Neuron (in vitro differentiated cells): ENCODE measurements around the gene TMEM132D.

Experiments used
- H2AFZ ChIP-seq: one replicate; pipeline ENCODE4 v1.6.1; 2013; ENCODE audit warnings: low read depth, mild to moderate bottlenecking, inconsistent platforms, low read length, moderate library complexity
- H3K27me3 ChIP-seq: one replicate; pipeline ENCODE4 v1.6.1; 2013; ENCODE audit warnings: low read length; ENCODE audit not compliant: insufficient read depth
- H3K36me3 ChIP-seq: one replicate; pipeline ENCODE4 v1.6.1; 2013; ENCODE audit warnings: low read length; ENCODE audit not compliant: insufficient read depth
- H3K4me1 ChIP-seq: one replicate; pipeline ENCODE4 v1.6.1; 2013; ENCODE audit warnings: low read length; ENCODE audit not compliant: insufficient read depth
- H3K4me3 ChIP-seq: 2 replicates; pipeline ENCODE4 v1.5.1; 2013; ENCODE audit warnings: mild to moderate bottlenecking, low read length, moderate library complexity
- H3K9me3 ChIP-seq: one replicate; pipeline ENCODE4 v1.6.1; 2013; ENCODE audit warnings: low read length

TMEM132D gene

DNA sequence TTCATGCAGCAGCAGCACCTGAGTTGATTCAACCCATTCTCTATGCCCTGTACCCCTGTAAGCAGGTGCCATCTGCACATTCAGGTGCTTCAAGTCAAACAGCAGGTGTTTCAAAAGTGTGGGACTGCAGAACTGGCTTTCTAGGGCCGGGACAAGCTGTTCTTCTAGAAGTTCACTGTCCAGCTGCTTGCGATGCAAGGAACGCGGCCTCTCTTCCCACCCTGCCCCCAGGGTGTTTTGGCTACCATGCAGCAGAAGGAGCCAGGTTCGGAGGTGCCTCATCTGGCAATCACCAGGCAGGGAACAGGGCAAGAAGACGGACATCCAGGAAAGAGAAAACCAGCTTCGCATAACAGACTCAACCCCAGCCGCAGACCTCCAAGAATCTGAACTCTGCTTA lies 35.2 kb downstream of the TMEM132D start:
- no peaks in the 10 kb centered on the region for H3K9me3 ChIP-seq
- H3K4me1 ChIP-seq, result peaks cover 18% of the 10 kb centered on the region
- no peak overlapping the region for H2AFZ ChIP-seq
- H3K4me3 ChIP-seq, result no peak overlapping the region
- H3K36me3 ChIP-seq, result no peaks in the 10 kb centered on the region
- no peaks in the 10 kb centered on the region for H3K27me3 ChIP-seq

DNA sequence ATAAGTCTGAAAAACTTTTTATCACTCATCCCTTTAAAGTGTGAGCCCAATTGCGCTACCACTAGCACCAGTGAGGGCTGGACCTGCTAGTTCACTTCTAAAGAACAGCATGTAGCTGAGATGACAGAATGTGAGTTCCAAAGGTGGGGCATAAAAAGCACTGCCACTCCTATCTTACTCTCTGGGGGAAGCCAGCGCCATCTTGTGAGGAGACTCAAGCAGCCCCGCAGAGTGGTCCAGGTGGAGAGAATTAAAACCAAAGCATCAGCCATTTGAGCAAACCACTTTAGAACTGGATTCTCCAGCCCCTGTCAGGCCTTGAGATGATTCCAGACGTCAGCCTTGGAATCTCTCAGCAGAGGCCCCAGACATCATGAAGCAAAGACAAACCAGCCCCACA lies 39.9 kb downstream of the TMEM132D start:
- Histone ChIP-seq H2AFZ (no peak overlapping the region), H3K9me3 (no peaks in the 10 kb centered on the region), H3K4me1 (no peaks in the 10 kb centered on the region), H3K27me3 (no peaks in the 10 kb centered on the region), H3K36me3 (no peaks in the 10 kb centered on the region), H3K4me3 (no peak overlapping the region)

DNA sequence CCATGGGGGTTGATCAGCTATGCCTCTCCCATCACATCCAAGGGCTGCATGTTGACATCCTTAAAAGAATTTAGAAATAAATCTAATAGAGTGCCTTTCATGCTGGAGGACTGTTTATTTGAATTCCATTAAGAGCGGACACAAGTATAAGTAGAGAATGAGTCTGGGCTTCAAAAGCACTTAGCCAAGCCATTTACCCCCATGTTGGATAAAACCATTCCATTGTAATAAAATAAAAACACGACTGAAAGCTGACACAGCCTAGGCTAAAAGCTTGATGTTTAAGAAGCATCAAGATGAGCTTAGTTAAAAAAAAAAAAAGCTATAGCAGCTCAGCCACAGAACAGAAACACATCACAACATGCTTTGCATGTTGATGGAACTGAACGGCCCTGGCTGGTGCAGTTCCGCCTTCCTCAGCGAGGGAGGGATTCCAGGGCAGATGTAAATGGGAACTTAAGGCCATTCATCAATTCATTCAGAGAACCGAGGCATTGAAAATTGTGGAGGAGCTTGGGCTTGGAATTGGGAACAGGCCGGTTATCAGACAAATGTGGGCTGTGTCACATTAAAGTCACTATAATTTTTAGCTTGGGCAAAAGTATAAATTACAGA lies 41.2 kb downstream of the TMEM132D start:
- H3K4me1 ChIP-seq, result no peaks in the 10 kb centered on the region
- no peak overlapping the region for H2AFZ ChIP-seq
- H3K4me3 ChIP-seq, result no peak overlapping the region
- H3K9me3 ChIP-seq, result no peaks in the 10 kb centered on the region
- no peaks in the 10 kb centered on the region for H3K36me3 ChIP-seq
- H3K27me3 ChIP-seq, result no peaks in the 10 kb centered on the region

DNA sequence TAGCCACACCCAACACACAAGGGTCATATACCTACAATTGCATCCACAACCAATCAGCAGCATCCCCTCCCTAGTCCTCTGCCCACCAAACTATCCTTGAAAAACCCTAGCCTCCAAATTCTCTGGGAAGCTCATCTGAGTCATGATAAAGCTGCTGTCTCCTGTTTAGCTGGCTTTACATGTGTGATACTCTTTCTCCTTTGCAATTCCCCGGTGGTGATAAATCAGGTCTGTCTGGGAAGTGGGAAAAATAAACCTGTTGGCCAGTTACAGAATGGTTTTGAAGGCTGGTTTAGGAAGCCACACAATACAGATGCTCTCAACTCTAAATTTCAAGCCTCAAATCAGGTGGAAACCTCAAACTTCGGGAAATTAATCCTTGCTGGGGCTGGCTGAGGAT lies 41.9 kb downstream of the TMEM132D start:
- Histone ChIP-seq H3K9me3 (no peaks in the 10 kb centered on the region), H2AFZ (no peak overlapping the region), H3K36me3 (no peaks in the 10 kb centered on the region), H3K4me1 (no peaks in the 10 kb centered on the region), H3K27me3 (no peaks in the 10 kb centered on the region), H3K4me3 (no peak overlapping the region)

DNA sequence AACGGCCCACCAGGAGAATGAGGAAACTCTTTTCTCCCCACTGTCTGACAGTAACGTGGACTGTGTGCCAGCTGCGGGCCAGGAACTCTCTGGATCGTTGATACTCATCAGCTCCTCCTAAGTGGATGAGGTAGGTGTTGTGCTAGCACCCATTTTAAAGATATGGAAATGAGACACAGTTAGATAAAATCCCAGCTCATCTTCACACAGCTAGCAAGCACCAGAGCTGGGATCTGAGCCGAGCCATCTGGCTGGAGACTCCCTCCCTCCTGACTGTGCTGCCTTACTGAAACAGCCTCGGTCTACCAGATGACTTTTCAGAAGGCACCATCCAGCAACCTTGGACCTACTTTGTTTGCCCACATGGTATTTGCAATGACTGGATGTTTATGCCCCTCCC lies 49.2 kb downstream of the TMEM132D start:
- Histone ChIP-seq H3K9me3 (no peaks in the 10 kb centered on the region), H2AFZ (no peak overlapping the region), H3K4me3 (no peak overlapping the region), H3K27me3 (no peaks in the 10 kb centered on the region), H3K4me1 (no peaks in the 10 kb centered on the region), H3K36me3 (no peaks in the 10 kb centered on the region)

GRCh38 chr12:129851296-129851695 lies 52.5 kb downstream of the TMEM132D start:
- Histone ChIP-seq H2AFZ (no peak overlapping the region), H3K27me3 (no peaks in the 10 kb centered on the region), H3K36me3 (no peaks in the 10 kb centered on the region), H3K4me3 (no peak overlapping the region), H3K9me3 (no peaks in the 10 kb centered on the region), H3K4me1 (no peaks in the 10 kb centered on the region)

GRCh38 chr12:129848876-129849275 lies 54.9 kb downstream of the TMEM132D start:
- Histone ChIP-seq H3K9me3 (no peaks in the 10 kb centered on the region), H3K27me3 (no peaks in the 10 kb centered on the region), H3K36me3 (no peaks in the 10 kb centered on the region), H3K4me3 (no peak overlapping the region), H2AFZ (no peak overlapping the region), H3K4me1 (no peaks in the 10 kb centered on the region)

DNA sequence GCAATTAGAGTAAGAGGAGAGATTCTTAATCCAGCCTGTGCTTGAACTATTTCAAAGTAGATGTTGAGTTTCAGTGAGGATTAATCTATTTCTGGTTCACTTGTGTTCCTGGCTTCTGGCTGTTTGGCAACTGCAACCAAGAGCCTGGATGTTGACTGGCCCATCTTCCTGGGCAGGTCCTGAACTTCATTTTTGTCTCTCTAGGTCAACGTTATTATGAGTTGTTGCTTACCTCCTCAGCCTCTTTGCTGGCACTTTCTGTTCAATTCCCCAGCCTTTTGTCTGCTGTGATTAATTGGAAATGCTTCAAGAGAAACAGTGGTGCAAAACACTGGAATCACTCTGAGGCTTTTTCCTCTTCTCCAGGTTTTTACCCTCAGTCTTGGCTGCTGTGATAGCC lies 56.8 kb downstream of the TMEM132D start:
- no peak overlapping the region for H3K4me3 ChIP-seq
- no peaks in the 10 kb centered on the region for H3K36me3 ChIP-seq

DNA sequence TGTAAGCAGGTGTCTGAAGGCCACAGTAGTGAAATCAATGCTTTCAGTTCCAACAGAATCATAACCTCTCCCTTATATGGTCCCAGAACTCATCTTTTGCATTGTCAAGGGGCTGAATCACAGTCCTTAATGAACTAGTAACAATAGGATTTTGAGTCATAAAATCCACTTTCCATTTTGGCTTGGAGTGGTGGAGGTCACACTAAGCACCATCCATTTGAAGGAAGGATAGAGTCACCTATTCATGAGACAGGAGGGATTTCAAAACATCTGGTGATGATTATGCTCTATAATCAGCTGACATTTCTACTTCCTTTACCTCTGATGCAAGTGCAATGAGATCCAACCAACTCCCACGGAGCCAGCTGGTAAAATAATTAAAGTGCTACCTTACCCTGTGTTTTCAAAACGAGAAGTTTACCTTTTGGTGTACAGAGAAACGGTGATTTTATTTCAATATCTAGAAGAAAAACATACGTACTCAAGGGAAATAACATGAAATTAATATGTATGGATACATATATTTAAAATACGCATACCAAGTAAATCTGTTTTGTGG lies 59.1 kb downstream of the TMEM132D start:
- no peak overlapping the region for H2AFZ ChIP-seq
- no peaks in the 10 kb centered on the region for H3K4me1 ChIP-seq
- no peaks in the 10 kb centered on the region for H3K9me3 ChIP-seq
- H3K4me3 ChIP-seq, result no peak overlapping the region
- no peaks in the 10 kb centered on the region for H3K36me3 ChIP-seq
- no peaks in the 10 kb centered on the region for H3K27me3 ChIP-seq

More for the DNA sequence above, 56.8 kb downstream of the TMEM132D start:
- Histone ChIP-seq H3K9me3 (no peaks in the 10 kb centered on the region), H3K4me1 (no peaks in the 10 kb centered on the region), H2AFZ (no peak overlapping the region), H3K27me3 (no peaks in the 10 kb centered on the region)

GRCh38 chr12:129841251-129841650 lies 62.6 kb downstream of the TMEM132D start:
- H3K9me3 ChIP-seq, result no peaks in the 10 kb centered on the region
- H3K4me3 ChIP-seq, result no peak overlapping the region
- no peaks in the 10 kb centered on the region for H3K4me1 ChIP-seq
- no peaks in the 10 kb centered on the region for H3K36me3 ChIP-seq
- no peak overlapping the region for H2AFZ ChIP-seq
- no peaks in the 10 kb centered on the region for H3K27me3 ChIP-seq

DNA sequence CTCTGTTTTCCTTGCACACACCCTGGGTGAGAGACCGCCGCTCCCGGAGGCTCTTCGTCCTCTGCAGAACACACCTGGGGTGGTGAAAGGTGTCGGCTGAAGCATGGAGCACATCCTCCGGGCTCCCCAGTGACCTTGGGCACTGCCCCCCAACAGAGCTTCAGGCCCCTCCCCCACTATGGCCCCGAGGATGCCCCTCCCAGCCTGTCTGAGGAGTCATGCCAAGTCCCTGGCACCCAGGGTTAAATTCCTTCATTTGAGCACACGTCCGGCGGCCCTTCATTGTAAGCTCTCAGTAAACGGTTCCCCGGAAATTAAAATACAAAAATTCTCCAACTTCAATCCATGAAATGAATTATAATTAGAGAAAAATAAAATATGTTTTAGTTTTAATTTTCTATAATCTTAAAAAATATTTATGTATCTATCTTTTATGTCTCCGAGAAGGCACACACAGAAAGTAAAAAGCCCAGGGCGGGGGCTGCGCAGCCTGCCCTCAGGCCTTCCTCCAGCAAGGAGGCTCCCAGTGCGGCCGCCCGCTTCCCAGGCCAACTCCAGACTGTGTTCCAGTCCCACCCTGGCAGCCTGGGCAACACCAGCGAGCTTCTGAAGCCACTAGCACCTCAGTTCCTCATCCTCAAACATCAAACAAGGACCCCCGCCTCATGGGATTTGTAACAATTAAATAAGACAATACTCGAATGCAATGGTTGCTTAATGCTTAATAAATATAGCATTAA lies 63.5 kb downstream of the TMEM132D start:
- H3K4me3 ChIP-seq, result no peak overlapping the region
- no peaks in the 10 kb centered on the region for H3K27me3 ChIP-seq
- H3K9me3 ChIP-seq, result no peaks in the 10 kb centered on the region
- no peaks in the 10 kb centered on the region for H3K36me3 ChIP-seq
- no peaks in the 10 kb centered on the region for H3K4me1 ChIP-seq
- H2AFZ ChIP-seq, result no peak overlapping the region

DNA sequence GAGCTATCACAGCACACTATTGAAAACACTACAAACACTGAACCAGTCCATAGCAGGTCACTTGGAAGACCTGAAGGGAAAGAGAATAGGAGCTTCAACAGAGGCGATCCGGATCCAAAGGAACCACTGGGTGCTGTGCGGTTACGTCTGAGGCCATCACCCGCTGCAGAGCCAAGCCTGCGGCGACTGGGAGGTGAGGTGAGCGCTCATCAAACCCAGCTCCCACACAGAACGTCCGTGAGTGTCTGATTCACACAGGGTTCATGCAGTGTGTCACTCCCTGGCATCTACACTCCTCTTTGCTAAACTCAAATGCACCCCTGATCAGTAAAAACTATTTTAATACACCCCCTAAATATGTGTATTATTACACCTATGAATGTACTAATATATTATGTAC lies 64.1 kb downstream of the TMEM132D start:
- H3K9me3 ChIP-seq, result no peaks in the 10 kb centered on the region
- no peaks in the 10 kb centered on the region for H3K27me3 ChIP-seq
- H3K36me3 ChIP-seq, result no peaks in the 10 kb centered on the region
- no peaks in the 10 kb centered on the region for H3K4me1 ChIP-seq
- H3K4me3 ChIP-seq, result no peak overlapping the region
- no peak overlapping the region for H2AFZ ChIP-seq

DNA sequence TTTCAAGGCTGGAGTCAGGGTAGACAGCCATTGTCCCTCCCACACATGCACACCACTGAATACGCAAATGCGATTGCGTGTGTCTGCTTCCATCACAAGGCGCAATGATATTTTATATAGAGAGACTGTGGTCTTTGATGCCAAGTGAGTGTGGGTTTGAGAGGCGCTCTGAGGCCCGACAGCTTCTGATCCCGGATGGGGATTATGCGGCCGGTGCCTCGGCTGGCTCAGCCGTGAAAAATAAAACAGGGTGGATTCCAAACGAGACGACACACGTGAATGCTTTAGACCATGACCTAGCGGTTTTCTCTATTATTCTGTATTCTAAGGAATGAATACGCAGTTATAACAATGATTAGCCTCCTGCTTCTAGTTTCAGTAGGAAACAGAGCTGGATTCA lies 72.5 kb downstream of the TMEM132D start:
- Histone ChIP-seq H2AFZ (no peak overlapping the region), H3K27me3 (no peaks in the 10 kb centered on the region), H3K4me1 (no peaks in the 10 kb centered on the region), H3K4me3 (no peak overlapping the region), H3K9me3 (no peaks in the 10 kb centered on the region), H3K36me3 (no peaks in the 10 kb centered on the region)
